ENCODE measurements around the gene NUP205.
A peak's percentile ranks its signal among the peaks of the same experiment; 100 is the strongest.

Gene NUP205, protein sequence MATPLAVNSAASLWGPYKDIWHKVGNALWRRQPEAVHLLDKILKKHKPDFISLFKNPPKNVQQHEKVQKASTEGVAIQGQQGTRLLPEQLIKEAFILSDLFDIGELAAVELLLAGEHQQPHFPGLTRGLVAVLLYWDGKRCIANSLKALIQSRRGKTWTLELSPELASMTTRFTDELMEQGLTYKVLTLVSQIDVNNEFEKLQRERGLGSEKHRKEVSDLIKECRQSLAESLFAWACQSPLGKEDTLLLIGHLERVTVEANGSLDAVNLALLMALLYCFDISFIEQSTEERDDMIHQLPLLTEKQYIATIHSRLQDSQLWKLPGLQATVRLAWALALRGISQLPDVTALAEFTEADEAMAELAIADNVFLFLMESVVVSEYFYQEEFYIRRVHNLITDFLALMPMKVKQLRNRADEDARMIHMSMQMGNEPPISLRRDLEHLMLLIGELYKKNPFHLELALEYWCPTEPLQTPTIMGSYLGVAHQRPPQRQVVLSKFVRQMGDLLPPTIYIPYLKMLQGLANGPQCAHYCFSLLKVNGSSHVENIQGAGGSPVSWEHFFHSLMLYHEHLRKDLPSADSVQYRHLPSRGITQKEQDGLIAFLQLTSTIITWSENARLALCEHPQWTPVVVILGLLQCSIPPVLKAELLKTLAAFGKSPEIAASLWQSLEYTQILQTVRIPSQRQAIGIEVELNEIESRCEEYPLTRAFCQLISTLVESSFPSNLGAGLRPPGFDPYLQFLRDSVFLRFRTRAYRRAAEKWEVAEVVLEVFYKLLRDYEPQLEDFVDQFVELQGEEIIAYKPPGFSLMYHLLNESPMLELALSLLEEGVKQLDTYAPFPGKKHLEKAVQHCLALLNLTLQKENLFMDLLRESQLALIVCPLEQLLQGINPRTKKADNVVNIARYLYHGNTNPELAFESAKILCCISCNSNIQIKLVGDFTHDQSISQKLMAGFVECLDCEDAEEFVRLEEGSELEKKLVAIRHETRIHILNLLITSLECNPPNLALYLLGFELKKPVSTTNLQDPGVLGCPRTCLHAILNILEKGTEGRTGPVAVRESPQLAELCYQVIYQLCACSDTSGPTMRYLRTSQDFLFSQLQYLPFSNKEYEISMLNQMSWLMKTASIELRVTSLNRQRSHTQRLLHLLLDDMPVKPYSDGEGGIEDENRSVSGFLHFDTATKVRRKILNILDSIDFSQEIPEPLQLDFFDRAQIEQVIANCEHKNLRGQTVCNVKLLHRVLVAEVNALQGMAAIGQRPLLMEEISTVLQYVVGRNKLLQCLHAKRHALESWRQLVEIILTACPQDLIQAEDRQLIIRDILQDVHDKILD (N-terminal part only)

DNA sequence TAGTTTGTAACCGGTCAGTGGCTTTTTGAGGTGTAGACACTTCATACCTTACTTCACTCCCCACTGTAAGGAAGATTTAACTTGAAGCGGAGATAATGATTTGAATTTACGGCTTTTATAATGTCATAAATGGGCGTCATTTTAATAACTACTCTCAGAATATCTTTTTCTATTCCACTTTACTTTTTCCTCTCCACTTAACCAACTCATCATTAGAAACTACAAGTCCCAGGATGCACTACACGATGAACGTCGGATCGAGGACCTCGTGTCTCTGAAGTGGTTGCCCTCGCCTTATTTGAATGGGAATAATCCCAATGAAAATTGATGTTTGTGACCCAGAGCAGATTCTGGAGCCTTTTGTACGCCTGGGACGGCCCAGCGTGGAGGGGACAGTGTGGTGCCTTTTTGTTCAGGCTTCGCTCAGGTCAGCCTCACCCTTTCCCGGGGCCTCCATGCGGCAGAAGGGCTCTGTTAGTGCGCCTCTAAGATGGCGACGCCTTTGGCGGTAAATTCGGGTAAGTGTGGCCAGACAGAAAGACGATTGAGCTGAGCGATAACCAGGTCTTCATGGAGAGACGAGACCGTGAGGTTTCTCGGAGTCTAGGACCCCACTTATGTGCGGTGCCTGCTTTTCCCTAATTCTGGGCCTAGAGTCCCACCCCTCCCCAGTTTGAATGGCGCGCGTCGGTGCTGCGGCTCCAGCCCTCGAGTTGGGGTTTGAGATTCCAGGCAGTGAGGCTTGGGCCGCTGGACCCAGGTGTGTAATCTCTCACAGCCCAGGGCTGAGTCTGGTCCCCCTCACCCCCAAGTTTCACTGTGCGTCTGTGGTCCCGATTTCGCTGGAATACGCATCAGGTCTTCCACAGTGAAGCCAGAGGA lies at the start of gene NUP205:
TSS of gene NUP205 (plus strand) at position 463 of the 882 bp plus-strand sequence. CDS start at position 491, 28 bp downstream.
- peak; percentile 86 for DNase-seq (ENCODE audit: low read depth)

DNA sequence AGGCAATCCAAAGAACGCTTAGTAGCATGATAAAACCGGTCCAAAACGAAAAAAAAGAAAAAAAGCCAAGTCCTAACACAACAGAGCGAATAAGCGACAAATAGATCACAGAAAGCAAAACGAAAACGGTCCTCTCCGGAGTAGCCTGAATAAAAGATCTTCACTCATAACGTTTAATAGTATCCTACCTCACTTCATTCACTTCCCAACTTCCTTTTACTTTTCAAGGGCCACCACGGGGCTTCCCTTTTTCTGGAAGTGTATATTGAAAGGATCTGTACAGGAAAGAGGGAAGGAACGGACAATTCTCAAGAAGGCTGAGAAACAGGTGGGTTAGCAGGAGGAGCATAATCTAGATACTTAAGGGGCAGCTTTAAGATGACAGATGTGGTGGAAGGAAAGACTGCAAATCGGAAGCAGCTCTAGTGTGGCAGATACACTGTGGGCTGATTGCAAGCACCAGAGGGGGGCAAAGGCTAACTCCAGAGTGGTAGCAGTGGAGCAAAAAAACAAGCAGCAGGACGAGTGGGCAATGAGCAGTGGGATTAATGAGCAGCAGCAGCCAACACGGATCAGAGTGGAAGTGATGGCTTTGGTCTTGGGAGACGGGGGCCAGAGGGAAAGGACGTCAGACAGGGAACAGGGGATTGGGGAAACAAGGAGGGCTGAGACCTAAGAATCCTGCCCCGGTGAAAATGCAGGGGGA lies 48.7 kb upstream of the NUP205 start:
- peak; percentile 52 for DNase-seq (ENCODE audit: low read depth)

DNA sequence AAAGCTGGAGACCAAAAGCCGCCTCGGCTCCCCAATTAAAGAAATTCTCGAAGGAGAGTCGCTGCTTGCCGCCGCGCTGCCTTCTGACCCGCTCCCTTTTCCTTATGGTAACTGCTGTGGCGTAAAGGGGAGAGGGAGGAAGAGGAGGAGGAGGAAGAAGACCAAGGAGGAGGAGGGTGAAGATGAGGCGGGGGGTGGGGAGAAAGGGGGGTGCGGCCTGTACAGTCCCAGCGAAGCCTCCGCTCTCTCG lies 48.2 kb upstream of the NUP205 start:
- DNase-seq (ENCODE audit: low read depth) = no peak

DNA sequence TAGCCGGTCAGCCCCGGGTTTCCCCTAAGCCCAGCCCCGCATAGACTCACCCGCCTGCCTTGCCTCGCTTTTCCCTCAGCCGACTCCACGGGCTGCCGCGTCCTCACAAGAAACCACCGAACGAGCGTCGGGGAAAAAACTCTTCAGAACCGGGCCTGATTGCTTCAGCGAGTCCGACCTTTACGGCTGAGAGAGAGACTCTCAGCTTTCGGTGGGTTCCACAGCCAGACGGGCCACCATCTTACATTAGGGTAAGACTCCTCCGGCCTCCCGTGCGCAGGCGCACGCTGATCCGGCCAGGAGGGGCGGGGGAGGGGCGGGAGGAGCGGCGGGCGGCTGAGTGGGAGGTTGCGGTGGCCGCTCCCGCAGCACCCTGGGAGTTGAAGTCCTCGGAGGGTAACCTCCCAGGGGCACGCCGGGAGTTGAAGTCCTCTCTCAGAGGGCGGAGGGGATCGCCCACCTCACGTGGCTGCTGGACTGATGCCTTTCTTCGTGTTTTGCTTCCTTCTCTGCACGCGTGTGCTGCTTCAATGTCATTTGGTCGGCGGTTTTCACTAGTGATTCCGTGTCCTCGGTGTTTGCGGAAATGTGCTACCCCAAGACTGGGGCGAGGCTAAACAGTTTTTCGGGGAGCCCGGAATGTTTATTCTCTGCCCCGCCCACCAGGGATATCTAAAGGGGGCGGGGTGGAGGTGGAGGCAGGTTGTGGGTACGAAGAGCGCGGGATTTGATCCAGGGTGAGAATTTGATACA lies 47.7 kb upstream of the NUP205 start, which contains the start of gene CNOT4:
TSS of gene CNOT4 (minus strand) at position 264 of the 753 bp plus-strand sequence. CDS start 71,771 bp downstream, outside the sequence.
- DNase-seq (ENCODE audit: low read depth) = peak; percentile 95

DNA sequence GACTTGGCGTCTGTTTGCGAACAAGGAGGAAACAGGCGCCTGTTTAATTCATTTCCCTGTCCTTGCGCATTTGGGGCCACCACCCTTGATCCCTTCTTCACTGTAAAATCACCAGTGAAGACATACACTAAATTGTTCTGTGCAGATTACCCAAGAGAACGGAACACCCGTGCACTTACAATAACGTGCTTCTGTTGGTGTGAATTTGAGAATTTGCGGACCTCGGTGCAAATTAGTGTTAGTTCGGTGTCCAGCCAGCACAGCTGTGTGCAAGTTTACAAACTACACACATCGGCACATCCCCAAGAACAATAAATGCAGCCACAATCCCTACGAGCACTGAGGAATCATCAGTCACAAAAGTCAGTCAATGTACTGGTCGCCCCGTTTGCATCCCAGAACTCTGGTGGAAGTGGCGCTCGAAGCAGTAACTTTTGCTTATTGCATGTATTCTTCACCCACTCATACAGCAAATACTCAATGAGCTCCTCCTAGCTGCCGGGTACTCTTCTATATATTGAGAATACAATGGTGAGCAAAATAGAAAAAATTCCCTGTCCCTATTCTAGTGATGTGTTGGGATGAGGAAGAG lies 47.0 kb upstream of the NUP205 start:
- peak; percentile 40 for DNase-seq (ENCODE audit: low read depth)

DNA sequence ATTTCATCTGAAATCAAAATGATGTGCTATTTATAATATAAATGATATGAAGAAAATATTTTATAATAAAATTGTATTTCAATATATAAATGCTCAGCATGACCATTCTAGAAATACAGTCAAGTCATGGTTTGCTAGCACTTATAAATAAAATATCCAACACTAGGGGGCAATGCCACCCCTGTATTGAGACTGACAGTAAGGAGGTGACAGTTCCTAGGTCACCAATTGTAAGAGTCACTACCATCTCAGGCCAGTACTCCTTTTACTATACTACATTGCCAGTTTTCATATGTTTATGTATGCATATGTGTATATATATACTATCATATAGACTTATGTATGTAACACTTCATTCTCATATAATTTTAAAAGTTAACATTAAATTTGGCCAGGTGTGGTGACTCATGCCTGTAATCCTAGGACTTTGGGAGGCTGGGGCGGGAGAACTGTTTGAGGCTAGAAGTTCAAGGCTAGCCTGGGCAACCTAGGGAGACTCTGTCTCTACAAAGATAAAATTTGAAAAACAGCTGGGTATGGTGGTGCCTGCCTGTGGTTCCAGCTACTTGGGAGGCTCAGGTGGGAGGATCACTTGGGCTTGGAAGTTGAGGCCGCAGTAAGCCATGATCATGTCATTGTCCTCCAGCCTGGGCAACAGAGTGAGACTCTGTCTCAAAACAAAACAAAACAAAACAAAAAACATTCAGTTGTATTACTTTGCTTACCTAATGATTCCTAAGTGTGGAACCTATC lies 45.4 kb upstream of the NUP205 start:
- peak; percentile 73 for DNase-seq (ENCODE audit: low read depth)

DNA sequence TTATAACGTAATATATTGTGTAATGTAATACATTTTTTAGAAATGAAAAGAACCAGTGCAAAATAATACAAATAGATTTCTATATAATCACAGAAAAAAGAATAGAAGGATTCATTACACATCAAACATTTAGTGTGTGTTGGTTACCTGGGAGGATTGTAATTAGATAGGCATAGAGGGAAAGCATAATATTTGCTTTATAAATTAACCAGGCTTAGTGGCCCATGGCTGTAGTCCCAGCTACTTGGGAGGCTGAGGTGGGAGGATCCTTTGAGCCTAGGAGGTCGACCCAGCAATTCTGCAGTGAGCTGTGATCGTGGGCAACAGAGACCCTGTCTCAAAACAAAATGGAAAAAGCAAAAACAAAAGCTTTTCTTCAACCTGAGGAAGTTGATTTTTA lies 42.9 kb upstream of the NUP205 start:
- DNase-seq (ENCODE audit: low read depth) = no peak

DNA sequence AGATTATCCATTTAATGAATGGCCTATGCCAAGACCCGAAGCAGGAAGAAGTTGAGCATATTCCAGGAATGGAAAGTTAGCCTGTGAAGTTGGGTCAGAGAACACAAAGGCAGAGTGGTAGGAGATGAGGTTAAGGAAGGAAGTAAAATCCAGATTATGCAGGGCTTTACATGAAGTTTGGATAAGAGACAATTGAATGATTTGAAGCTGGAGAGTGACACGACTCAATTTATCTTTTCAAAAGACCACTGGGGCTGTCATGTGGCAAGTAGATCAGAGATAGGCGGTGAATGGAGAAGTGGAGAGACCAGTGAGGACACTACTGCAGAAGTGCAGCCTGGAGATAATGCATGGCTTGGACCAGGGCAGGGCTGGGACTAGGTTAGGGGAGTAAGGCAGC lies 40.7 kb upstream of the NUP205 start:
- no peak for DNase-seq (ENCODE audit: low read depth)

DNA sequence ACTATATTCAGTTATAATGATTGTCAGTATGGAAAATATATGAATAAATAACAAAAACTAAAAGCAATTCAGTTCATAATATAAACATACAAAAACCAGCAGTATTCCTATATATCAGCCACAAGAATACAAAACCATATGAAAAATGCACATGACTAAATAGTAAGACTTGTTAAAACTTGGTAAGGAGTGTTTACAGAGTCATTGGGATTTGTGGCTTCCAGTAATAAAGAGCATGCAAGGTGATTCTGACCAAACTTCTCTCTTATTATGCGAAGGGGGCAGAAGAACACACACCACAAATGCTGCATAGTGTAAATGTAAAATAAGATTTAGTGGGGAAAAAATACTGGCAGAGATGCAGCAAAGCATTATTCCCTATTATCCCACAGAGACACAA lies 39.0 kb upstream of the NUP205 start:
- DNase-seq (ENCODE audit: low read depth) = no peak

DNA sequence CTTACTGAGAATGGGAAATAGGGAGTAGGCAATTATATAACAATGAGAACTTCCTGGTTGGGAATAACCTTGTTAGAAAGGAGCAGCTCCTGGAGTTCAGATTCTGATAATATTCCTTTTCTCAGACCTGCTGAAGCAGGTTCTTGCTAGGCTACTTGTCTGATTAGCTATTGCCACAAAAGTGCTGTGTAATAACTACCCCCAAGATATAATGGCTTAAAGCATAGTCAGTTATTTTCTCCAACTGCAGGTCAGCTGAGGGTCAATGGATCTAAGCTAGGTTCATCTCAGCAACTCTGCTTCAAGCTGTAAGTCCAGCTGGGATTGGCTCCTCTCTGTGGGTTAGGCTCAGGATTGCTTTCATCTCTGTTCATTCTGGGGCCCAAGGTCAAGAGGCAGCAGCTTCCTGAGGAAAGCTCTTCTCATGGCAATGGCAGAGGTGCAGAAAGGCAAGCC lies 38.5 kb upstream of the NUP205 start:
- no peak for DNase-seq (ENCODE audit: low read depth)

DNA sequence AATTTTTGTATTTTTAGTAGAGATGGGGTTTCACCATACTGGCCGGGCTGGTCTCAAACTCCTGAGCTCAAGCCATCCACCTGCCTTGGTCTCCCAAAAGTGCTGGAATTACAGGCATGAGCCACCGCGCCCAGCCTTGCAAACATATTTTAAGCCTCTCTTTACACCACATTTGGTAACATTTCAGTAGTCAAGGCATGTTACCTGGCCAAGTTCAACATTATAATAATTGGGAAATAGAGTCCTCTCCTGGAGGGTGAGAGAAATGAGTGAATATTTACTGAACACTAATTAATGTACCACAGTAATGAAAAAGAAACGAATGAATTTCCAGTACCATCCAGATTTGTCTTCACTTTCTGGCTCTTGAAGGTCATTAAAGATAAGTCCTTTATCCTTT lies 37.8 kb upstream of the NUP205 start:
- DNase-seq (ENCODE audit: low read depth) = no peak

DNA sequence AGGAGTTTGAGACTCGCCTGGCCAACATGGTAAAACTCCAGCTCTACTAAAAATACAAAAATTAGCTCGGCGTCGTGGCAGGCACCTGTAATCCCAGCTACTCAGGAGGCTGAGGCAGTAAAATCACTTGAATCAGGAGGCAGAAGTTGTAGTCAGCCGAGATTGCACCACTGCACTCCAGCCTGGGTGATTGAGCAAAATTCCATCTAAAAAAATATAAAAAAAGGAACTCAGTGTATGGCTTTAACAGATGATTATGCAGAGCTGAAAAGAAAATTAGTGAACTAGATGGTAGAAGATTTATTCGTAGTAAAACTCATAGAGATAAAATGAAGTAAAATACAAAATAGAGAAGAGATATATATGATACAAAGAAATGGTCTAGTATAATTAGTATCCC lies 35.2 kb upstream of the NUP205 start:
- DNase-seq (ENCODE audit: low read depth) = no peak

DNA sequence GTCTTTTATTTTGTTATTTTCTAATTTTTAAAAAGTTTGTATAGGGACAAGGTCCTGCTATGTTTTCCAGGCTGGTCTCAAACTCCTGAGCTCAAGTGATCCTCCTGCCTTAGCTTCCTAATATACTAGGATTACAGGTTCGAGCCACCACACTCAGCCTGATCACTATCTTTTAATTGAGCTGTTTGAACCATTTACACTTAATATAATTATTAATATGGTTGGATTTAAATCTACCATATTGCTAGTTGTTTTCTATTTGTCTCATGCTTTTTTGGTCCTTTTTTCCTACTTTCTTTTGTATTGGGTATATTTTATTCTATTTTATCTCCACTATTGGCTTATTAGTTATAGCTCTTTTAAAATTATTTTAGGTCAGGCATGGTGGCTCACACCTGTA lies 34.6 kb upstream of the NUP205 start:
- DNase-seq (ENCODE audit: low read depth) = no peak

DNA sequence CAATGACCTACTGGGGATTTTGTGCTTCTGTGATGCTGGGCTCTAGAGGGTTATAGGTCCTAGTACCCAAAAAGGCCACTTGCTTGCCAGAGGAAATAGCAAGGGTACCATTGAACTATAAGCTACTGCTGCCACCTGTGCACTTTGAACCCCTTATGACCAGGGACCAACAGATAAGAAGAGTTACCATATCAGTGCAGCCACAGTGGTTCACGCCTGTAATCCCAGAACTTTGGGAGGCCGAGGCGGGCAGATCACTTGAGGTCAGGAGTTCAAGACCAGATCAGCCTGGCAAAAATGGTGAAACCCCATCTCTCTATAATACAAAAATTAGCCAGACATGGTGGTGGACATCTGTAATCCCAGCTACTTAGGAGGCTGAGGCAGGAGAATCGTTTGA lies 32.3 kb upstream of the NUP205 start:
- DNase-seq (ENCODE audit: low read depth) = no peak

DNA sequence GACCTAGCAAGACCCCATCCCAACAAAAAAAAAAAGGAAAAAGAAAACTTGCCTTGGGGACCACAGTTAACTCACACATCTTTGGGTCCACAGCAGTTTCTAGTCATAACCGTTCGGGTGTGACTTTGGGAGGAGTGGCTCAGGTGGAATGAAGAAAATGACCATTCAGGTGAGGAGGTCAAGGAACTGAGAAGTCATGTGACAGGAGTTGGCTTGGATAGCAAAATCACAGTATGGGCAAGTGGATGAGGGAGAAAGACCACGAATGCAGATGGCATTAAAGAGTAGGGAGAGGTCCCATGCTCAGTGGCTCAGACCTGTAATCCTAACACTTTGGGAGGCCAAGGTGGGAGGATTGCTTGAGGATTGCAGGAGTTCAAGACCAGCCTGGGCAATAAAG lies 30.7 kb upstream of the NUP205 start:
- DNase-seq (ENCODE audit: low read depth) = no peak

DNA sequence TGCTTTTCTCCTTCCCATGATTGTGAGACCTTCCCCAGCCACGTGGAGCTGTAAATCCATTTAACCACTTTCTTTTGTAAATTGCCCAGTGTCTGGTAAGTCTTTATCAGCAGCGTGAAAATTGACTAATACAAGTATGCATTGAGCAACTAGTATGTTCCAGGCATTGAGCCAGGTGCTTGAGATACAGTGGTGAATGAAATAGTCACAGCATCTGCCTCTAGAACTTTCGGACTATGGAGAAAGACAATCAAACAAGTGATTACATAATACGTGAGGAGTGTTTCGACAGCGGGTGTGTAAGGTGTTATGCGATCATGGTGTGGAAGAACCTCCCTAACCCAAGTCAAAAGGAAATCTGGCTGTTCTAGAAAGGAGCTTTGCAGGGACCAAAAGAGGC lies 21.6 kb upstream of the NUP205 start:
- DNase-seq (ENCODE audit: low read depth) = peak; percentile 12

DNA sequence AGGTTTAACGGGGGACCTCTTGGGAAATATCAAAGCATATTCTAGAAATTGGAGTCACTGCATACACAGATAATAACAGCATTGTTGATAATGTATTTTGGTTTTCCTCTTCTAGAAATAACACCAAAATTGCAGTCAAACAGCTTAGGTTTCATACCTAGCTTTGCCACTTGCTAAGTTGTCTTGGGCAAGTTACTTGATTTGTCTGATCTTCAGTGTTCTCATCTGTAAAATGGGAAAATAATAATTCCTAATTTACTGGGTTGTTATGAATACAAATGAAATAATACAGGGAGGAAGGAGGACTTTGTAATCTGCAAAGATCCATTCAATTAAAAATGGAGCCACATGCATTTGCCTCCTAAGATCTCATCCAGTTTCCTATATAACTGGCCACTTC lies 20.3 kb upstream of the NUP205 start:
- DNase-seq (ENCODE audit: low read depth) = no peak

DNA sequence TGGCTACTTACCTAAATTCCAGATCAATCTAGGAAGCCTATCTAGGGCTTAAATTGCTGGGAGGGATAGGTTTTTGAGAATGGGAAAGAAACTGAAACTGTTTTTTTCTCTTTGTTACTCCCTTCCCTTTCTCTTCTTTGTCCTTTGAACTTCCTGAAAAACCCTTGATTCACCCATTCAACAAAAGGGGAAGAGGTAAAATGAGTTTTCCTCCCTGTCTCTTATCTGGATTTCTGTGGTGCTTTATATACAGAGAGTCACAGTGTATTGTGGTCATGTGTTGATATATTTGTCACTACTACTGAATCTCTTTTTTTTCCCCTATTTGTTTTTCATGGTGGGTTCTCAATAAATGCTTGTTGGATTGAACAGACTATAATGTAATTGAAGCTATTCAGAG lies 19.8 kb upstream of the NUP205 start:
- DNase-seq (ENCODE audit: low read depth) = no peak

DNA sequence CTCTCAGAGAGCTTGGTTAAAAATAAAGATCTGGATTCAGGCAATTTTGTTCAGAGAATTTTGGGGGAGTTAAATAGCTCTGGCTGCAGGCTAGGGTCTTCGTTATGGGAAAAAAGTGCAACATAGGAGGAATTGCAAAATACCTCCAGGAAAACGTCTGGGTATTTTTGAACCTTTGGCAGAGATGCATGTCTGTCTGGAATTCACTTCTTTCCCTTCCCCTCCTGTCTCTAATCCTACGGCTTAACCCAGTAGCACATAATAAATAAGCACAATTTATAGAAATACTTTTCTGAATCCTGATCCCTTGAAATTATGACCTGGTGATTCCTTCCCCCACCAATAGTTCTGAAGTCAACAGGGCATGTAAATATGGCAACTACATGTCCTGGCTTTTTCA lies 19.3 kb upstream of the NUP205 start:
- DNase-seq (ENCODE audit: low read depth) = no peak
